Measurements from ENCODE around the gene PARP4.
A peak's percentile ranks its signal among the peaks of the same experiment; 100 is the strongest.
"Not testable (repeated sequence)": the region's sequence is repeated elsewhere in the genome, so short reads cannot be mapped to it uniquely, and the experiment has no call there.

The PARP4 gene

GRCh38 chr13:24495151-24495729 is 17.3 kb downstream of the PARP4 start:
- H3K4me1 Mint-ChIP-seq: no peaks in the 10 kb centered on the region
- no peak overlapping the region for H3K27ac Mint-ChIP-seq
- H3K27me3 Mint-ChIP-seq (ENCODE audit: low read depth): no peaks in the 10 kb centered on the region
- H3K4me3 Mint-ChIP-seq: no peak overlapping the region
- no peak for TF ChIP-seq CTCF (IDR thresholded peaks at IDR 0.05; ENCODE audit: unreplicated experiment in 3 of 3)
- peaks cover 72% of the 10 kb centered on the region for H3K36me3 Mint-ChIP-seq (ENCODE audit: low read depth)
- H3K9me3 Mint-ChIP-seq: no peaks in the 10 kb centered on the region

- no peak overlapping the region for H3K27ac Mint-ChIP-seq
- no peak for TF ChIP-seq CTCF (IDR thresholded peaks at IDR 0.05; ENCODE audit: unreplicated experiment in 3 of 3)
- no peak overlapping the region for H3K4me3 Mint-ChIP-seq
These were observed 19.2 kb downstream of the PARP4 start for GRCh38 chr13:24493356-24493755.

GRCh38 chr13:24491845-24492244 is 20.7 kb downstream of the PARP4 start:
- Mint-ChIP-seq H3K4me3 (no peak overlapping the region), H3K36me3 (ENCODE audit: low read depth) (peaks cover 78% of the 10 kb centered on the region), H3K27me3 (ENCODE audit: low read depth) (no peaks in the 10 kb centered on the region), H3K27ac (no peak overlapping the region), H3K9me3 (no peaks in the 10 kb centered on the region), H3K4me1 (no peaks in the 10 kb centered on the region)
- peak in 1 of 3 experiments; percentile 18 for TF ChIP-seq CTCF (IDR thresholded peaks at IDR 0.05; ENCODE audit: unreplicated experiment in 3 of 3)

More at GRCh38 chr13:24493356-24493755, 19.2 kb downstream of the PARP4 start:
- Mint-ChIP-seq H3K36me3 (ENCODE audit: low read depth) (peaks cover 86% of the 10 kb centered on the region), H3K9me3 (no peaks in the 10 kb centered on the region), H3K27me3 (ENCODE audit: low read depth) (no peaks in the 10 kb centered on the region), H3K4me1 (no peaks in the 10 kb centered on the region)

- Mint-ChIP-seq H3K36me3 (ENCODE audit: low read depth) (peaks cover 70% of the 10 kb centered on the region), H3K9me3 (no peaks in the 10 kb centered on the region), H3K27ac (no peak overlapping the region), H3K27me3 (ENCODE audit: low read depth) (no peaks in the 10 kb centered on the region), H3K4me1 (no peaks in the 10 kb centered on the region), H3K4me3 (no peak overlapping the region)
- TF ChIP-seq CTCF (IDR thresholded peaks at IDR 0.05; ENCODE audit: unreplicated experiment in 3 of 3): no peak
These were observed 22.9 kb downstream of the PARP4 start for GRCh38 chr13:24489721-24490120.

GRCh38 chr13:24488092-24488491 is 24.5 kb downstream of the PARP4 start:
- H3K27ac Mint-ChIP-seq; H3K4me1 Mint-ChIP-seq; H3K27me3 Mint-ChIP-seq (ENCODE audit: low read depth); H3K9me3 Mint-ChIP-seq; H3K4me3 Mint-ChIP-seq: not testable (repeated sequence)
- peaks cover 67% of the 10 kb centered on the region for H3K36me3 Mint-ChIP-seq (ENCODE audit: low read depth)

- not testable (repeated sequence) for H3K4me1 Mint-ChIP-seq, H3K9me3 Mint-ChIP-seq
These were observed 26.4 kb downstream of the PARP4 start for GRCh38 chr13:24486017-24486657.

GRCh38 chr13:24473686-24474085 is 38.9 kb downstream of the PARP4 start:
- H3K4me1 Mint-ChIP-seq: no peaks in the 10 kb centered on the region
- no peak for TF ChIP-seq CTCF (IDR thresholded peaks at IDR 0.05; ENCODE audit: unreplicated experiment in 3 of 3)

More at GRCh38 chr13:24486017-24486657, 26.4 kb downstream of the PARP4 start:
- H3K27ac Mint-ChIP-seq; H3K27me3 Mint-ChIP-seq (ENCODE audit: low read depth); H3K4me3 Mint-ChIP-seq: not testable (repeated sequence)
- H3K36me3 Mint-ChIP-seq (ENCODE audit: low read depth): peaks cover 74% of the 10 kb centered on the region

GRCh38 chr13:24472129-24472528 is 40.4 kb downstream of the PARP4 start:
- H3K4me3 Mint-ChIP-seq; H3K27ac Mint-ChIP-seq; H3K27me3 Mint-ChIP-seq (ENCODE audit: low read depth); H3K9me3 Mint-ChIP-seq; H3K4me1 Mint-ChIP-seq: not testable (repeated sequence)
- peaks cover 78% of the 10 kb centered on the region for H3K36me3 Mint-ChIP-seq (ENCODE audit: low read depth)

More at GRCh38 chr13:24473686-24474085, 38.9 kb downstream of the PARP4 start:
- no peaks in the 10 kb centered on the region for H3K27me3 Mint-ChIP-seq (ENCODE audit: low read depth)
- H3K36me3 Mint-ChIP-seq (ENCODE audit: low read depth): peaks cover 70% of the 10 kb centered on the region
- no peak overlapping the region for H3K27ac Mint-ChIP-seq
- H3K9me3 Mint-ChIP-seq: no peaks in the 10 kb centered on the region
- H3K4me3 Mint-ChIP-seq: no peak overlapping the region
